Endothelial cell (in vitro differentiated cells): ENCODE measurements around the gene PLA2G15. TPM values are rescaled to one million over a fixed set of nuclear protein-coding genes. Genes with fewer than 3 reads are reported as not detected.

ENCODE experiments used
- microRNA-seq: library from miRNA; unstranded; fragments of <30 nt; microRNA quantifications from one replicate; pipeline ENCODE4, GENCODE V29; 2020; ENCODE audit not compliant: unreplicated experiment
- total RNA-seq: library from RNA; stranded (reverse); fragmentation: NEBNext Ultra II Directional; extraction: Animal tissue kit (Norgen Biotek cat#: 25700); gene quantifications from one replicate; pipeline ENCODE4 v1.2.1, GENCODE V29; 2021; ENCODE audit not compliant: unreplicated experiment

Gene PLA2G15
- total RNA-seq, 1 donor from 2014 or later, result 14.9 TPM

Small RNAs within 50 kb of the gene (microRNA-seq; reads per million reads assigned to microRNA genes)
- gene MIR6773, result not detected

Other genes with a start within 250 kb of the PLA2G15 start
- 1.0 TPM for gene DPEP2, start 245.9 kb upstream of the PLA2G15 start, total RNA-seq
- not detected for gene DPEP2NB, start 229.5 kb upstream of the PLA2G15 start, total RNA-seq
- gene DDX28, start 222.1 kb upstream of the PLA2G15 start, total RNA-seq, result 10.3 TPM
- gene DUS2, start 222.1 kb upstream of the PLA2G15 start, total RNA-seq, result 16.4 TPM
- 38.4 TPM for gene NFATC3, start 160.0 kb upstream of the PLA2G15 start, total RNA-seq
- 0.64 TPM for gene ESRP2, start 9.2 kb upstream of the PLA2G15 start, total RNA-seq
- 20.8 TPM for gene SLC7A6, start 19.2 kb downstream of the PLA2G15 start, total RNA-seq
- gene SLC7A6OS, start 65.6 kb downstream of the PLA2G15 start, total RNA-seq, result 20.0 TPM
- 42.8 TPM for gene PRMT7, start 65.6 kb downstream of the PLA2G15 start, total RNA-seq
- not detected for gene SMPD3, start 203.1 kb downstream of the PLA2G15 start, total RNA-seq